ENCODE measurements around the gene HPSE. TPM values are rescaled to one million over a fixed set of nuclear protein-coding genes. Genes with fewer than 3 reads are reported as not detected.

HPSE gene
- total and polyA plus RNA-seq, 4 donors, result 0.43 to 4.7 (median 1.0) TPM

DNA sequence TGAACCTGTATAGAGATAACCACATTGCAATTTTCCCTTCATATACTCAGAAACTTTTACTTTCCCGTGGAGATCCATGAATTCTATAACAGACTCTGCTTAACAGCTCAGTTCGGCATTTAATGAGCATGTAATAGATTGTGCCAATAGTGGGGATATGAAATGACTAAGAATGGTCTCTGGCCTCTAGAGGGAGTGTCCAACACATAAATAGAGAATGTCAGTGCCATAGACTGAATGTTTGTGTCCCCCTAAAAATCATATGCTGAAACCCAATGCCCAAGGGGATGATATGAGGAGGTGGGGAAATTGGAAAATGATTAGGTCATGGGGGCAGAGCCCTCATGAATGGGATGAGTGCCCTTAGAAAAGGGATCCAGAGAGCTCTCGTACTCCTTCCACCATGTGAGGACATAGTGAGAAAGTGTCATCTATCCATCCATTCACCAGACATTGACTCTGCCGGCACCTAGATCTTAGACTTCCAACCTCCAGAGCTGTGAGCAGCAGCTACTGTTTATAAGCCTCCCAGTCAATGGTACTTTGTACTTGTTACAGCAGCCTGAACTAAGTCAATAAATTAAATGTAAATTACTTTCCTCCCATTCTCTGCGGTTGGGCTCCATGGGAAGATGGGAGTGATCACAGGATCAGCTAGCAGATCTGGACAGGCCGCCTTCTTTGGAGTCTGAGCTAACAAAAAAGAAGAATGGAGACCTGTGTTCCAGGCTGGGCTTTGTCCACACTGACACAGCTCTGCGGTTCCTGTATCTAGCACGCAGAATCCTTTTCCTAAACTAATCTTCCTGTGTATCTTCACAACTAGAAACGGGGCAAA lies 28.1 kb upstream of the HPSE start:
- no peak for DNase-seq (ENCODE audit: low spot score)
- Histone ChIP-seq H3K4me1 (ENCODE audit: control insufficient read depth in 4 of 4, insufficient read depth in 4 of 4, low read length in 3 of 4) (peaks cover 0 to 3% (median 0%) of the 10 kb centered on the region in 4 donors), H3K9ac (ENCODE audit: low read depth in 1 of 2, low read length in 2 of 2) (no peak overlapping the region), H3K9me3 (ENCODE audit: control insufficient read depth in 4 of 4, low read length in 3 of 4) (no peaks in the 10 kb centered on the region), H3K36me3 (ENCODE audit: control insufficient read depth in 4 of 4, insufficient read depth in 3 of 4, low read depth in 1 of 4, low read length in 3 of 4) (no peaks in the 10 kb centered on the region), H3K4me3 (ENCODE audit: low read depth in 1 of 3, low read length in 3 of 3) (no peak overlapping the region), H3K27ac (ENCODE audit: low read depth in 1 of 2, low read length in 2 of 2) (no peak overlapping the region), H3K27me3 (ENCODE audit: control insufficient read depth in 4 of 4, insufficient read depth in 4 of 4, low read length in 3 of 4) (no peaks in the 10 kb centered on the region)
- 58% methylated on average over 9 of the region's 9 CpGs for WGBS
- TF ChIP-seq TAF1 (conservative IDR thresholded peaks at IDR 0.05) (no peak), HNF4A (conservative IDR thresholded peaks at IDR 0.05) (peak in 1 of 2 donors; percentile 50), RXRA (IDR thresholded peaks at IDR 0.05) (no peak), HNF4G (IDR thresholded peaks at IDR 0.05) (no peak), FOXA1 (IDR thresholded peaks at IDR 0.05) (no peak), RAD21 (IDR thresholded peaks at IDR 0.05) (peak; percentile 49 to 76), YY1 (IDR thresholded peaks at IDR 0.05) (no peak), NR2F2 (IDR thresholded peaks at IDR 0.05) (no peak), FOXA2 (IDR thresholded peaks at IDR 0.05) (no peak)
- TF ChIP-seq, protein P1, sequence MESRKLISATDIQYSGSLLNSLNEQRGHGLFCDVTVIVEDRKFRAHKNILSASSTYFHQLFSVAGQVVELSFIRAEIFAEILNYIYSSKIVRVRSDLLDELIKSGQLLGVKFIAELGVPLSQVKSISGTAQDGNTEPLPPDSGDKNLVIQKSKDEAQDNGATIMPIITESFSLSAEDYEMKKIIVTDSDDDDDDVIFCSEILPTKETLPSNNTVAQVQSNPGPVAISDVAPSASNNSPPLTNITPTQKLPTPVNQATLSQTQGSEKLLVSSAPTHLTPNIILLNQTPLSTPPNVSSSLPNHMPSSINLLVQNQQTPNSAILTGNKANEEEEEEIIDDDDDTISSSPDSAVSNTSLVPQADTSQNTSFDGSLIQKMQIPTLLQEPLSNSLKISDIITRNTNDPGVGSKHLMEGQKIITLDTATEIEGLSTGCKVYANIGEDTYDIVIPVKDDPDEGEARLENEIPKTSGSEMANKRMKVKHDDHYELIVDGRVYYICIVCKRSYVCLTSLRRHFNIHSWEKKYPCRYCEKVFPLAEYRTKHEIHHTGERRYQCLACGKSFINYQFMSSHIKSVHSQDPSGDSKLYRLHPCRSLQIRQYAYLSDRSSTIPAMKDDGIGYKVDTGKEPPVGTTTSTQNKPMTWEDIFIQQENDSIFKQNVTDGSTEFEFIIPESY (IDR thresholded peaks at IDR 0.05), result no peak
- TF ChIP-seq, protein P2, sequence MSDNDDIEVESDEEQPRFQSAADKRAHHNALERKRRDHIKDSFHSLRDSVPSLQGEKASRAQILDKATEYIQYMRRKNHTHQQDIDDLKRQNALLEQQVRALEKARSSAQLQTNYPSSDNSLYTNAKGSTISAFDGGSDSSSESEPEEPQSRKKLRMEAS (IDR thresholded peaks at IDR 0.05), result no peak
- TF ChIP-seq, protein P3, sequence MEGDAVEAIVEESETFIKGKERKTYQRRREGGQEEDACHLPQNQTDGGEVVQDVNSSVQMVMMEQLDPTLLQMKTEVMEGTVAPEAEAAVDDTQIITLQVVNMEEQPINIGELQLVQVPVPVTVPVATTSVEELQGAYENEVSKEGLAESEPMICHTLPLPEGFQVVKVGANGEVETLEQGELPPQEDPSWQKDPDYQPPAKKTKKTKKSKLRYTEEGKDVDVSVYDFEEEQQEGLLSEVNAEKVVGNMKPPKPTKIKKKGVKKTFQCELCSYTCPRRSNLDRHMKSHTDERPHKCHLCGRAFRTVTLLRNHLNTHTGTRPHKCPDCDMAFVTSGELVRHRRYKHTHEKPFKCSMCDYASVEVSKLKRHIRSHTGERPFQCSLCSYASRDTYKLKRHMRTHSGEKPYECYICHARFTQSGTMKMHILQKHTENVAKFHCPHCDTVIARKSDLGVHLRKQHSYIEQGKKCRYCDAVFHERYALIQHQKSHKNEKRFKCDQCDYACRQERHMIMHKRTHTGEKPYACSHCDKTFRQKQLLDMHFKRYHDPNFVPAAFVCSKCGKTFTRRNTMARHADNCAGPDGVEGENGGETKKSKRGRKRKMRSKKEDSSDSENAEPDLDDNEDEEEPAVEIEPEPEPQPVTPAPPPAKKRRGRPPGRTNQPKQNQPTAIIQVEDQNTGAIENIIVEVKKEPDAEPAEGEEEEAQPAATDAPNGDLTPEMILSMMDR (IDR thresholded peaks at IDR 0.05; ENCODE audit: low read depth, low read length, missing input control), result peak; percentile 28
- TF ChIP-seq, protein P4, sequence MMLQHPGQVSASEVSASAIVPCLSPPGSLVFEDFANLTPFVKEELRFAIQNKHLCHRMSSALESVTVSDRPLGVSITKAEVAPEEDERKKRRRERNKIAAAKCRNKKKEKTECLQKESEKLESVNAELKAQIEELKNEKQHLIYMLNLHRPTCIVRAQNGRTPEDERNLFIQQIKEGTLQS (IDR thresholded peaks at IDR 0.05), result no peak

DNA sequence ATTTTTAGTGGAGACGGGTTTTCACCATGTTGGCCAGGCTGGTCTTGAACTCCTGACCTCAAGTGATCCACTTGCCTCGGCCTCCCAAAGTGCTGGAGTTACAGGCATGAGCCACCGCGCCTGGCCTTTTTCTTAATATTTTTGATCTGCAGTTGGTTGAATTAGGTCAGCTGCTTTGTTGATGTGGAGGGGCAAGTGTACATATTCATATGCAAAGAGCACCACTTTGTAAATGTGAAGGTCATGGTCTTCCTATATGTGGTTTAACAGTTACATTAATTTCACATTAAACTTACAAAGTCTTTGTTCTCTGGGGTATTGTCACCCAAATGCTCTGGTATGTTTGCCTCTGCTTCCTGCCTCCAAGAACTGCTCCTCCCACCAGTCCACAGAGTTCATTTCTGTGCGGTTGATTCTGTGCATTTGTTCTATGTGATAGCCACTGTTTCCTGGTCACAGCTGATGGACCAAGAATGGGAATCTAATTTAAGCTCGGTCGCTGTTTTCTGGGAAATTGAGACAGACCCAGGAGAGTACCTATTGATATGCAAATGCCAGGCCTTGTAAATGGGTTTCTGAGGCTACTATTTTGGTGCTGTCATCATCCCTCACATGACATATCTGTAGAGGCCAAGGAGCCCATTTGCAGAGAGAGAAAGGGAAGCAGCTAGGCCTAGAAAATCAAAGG lies 26.9 kb upstream of the HPSE start:
- peaks cover 0 to 3% (median 0%) of the 10 kb centered on the region in 4 donors for H3K4me1 ChIP-seq (ENCODE audit: control insufficient read depth in 4 of 4, insufficient read depth in 4 of 4, low read length in 3 of 4)
- H3K36me3 ChIP-seq (ENCODE audit: control insufficient read depth in 4 of 4, insufficient read depth in 3 of 4, low read depth in 1 of 4, low read length in 3 of 4), result no peaks in the 10 kb centered on the region
- no peak overlapping the region for H3K27ac ChIP-seq (ENCODE audit: low read depth in 1 of 2, low read length in 2 of 2)
- H3K27me3 ChIP-seq (ENCODE audit: control insufficient read depth in 4 of 4, insufficient read depth in 4 of 4, low read length in 3 of 4), result no peaks in the 10 kb centered on the region
- no peak for DNase-seq (ENCODE audit: low spot score)
- no peaks in the 10 kb centered on the region for H3K9me3 ChIP-seq (ENCODE audit: control insufficient read depth in 4 of 4, low read length in 3 of 4)
- no peak for TF ChIP-seq NR2F2 (IDR thresholded peaks at IDR 0.05)
- TF ChIP-seq FOXA1 (IDR thresholded peaks at IDR 0.05), result no peak
- no peak for TF ChIP-seq TAF1 (conservative IDR thresholded peaks at IDR 0.05)
- TF ChIP-seq, protein P3 (IDR thresholded peaks at IDR 0.05; ENCODE audit: low read depth, low read length, missing input control), result no peak
- WGBS, result 94% methylated on average over 7 of the region's 7 CpGs
- H3K4me3 ChIP-seq (ENCODE audit: low read depth in 1 of 3, low read length in 3 of 3), result no peak overlapping the region
- H3K9ac ChIP-seq (ENCODE audit: low read depth in 1 of 2, low read length in 2 of 2), result no peak overlapping the region

Data from liver (tissue), 9 donors.